ENCODE results near the gene ESD. TPM values are rescaled to one million over a fixed set of nuclear protein-coding genes. Genes with fewer than 3 reads are reported as not detected.
"Not testable (repeated sequence)": the region's sequence is repeated elsewhere in the genome, so short reads cannot be mapped to it uniquely, and the experiment has no call there.

The ESD gene
- total RNA-seq, 1 experiment from 2014 or later = 112 TPM

GRCh38 chr13:46795321-46795720, 1.6 kb downstream of the ESD start:
- DNase-seq (ENCODE audit: low read depth) = no peak

DNA sequence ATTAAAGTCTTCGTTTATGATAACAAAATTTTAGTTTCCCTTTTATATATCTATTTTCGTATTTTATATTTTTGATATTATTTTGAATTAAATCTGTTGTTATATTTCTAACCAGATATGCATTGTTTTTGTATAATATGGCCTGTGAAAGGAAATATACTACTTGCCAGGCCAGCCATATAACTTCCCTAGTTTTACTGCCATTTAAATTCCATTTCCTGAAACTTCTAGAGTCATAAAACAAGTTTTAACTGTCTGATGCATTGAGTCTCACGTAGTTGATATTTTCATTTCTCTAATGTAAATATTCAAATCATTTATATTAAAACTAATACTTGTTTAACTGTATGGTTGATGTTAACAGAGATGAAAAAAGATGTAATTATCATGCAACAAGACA, 13.5 kb downstream of the ESD start:
- DNase-seq (ENCODE audit: low read depth) = no peak

DNA sequence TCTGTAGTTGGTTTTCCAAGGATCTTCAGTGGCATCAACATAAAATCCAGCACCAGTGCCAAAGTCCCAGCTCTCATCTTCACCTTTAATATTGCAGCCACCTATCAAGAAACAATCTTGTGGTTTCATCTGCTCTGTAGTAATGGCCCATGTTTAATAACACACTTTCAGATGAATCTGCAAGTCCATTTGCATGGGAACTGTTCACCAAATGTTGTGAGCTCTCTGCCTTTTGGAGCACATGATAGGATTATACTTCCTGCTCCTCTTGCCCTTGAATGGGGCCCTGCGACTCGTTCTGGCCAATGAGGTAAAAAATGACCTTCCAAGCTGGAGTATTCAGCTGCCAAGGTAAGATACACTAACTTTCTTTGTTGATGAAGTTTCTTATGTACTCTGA, 14.3 kb downstream of the ESD start:
- DNase-seq (ENCODE audit: low read depth) = no peak

- no peak for DNase-seq (ENCODE audit: low read depth)
Observed at GRCh38 chr13:46782066-46782465, 14.9 kb downstream of the ESD start.

GRCh38 chr13:46778890-46779289, 18.1 kb downstream of the ESD start:
- peak; percentile 38 for DNase-seq (ENCODE audit: low read depth)

- no peak for DNase-seq (ENCODE audit: low read depth)
Observed at GRCh38 chr13:46778095-46778494, 18.9 kb downstream of the ESD start.

- DNase-seq (ENCODE audit: low read depth) = no peak
Observed at GRCh38 chr13:46775385-46776107, 21.4 kb downstream of the ESD start.

DNA sequence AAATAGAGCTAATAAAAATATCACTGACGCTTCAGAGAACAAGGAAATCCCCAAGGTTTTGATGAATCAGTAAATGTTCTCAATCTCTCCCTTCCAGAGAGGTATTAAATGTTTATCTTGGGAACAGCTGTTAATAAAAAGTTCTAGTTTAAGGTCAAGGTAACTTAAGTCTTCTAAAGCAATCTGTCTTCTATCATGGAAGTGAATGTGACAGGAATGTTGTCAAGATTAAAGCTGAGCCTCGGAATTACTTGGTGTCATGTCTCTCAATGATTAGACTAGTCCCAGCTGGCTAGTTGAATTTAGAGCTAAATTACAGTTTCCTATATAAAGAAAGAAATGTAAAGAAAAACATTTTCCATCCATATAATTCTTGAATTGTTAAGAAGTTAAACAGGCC, 23.4 kb downstream of the ESD start:
- DNase-seq (ENCODE audit: low read depth) = no peak

DNA sequence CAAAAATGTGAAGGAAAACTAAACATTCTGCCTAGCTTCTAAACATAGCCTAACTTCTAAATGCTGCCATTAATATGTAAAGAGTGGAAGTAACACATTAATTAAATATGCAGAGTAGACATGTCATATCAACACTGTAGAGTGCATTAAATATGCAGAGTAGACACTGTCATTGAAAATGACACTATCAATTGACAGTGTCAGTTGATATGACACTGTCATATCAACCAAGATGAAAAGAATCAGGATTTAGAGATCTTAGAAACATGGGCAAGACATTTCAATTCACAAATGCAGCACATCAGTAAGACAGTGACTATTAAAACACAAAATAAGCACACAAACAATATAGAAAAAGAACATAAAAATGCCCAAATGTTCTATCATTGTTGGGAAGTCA, 25.3 kb downstream of the ESD start:
- DNase-seq (ENCODE audit: low read depth) = no peak

GRCh38 chr13:46769925-46770324, 27.0 kb downstream of the ESD start:
- DNase-seq (ENCODE audit: low read depth) = not testable (repeated sequence)

GRCh38 chr13:46761866-46762265, 35.1 kb downstream of the ESD start:
- DNase-seq (ENCODE audit: low read depth) = no peak

- DNase-seq (ENCODE audit: low read depth) = no peak
Observed at GRCh38 chr13:46761174-46761573, 35.8 kb downstream of the ESD start.

DNA sequence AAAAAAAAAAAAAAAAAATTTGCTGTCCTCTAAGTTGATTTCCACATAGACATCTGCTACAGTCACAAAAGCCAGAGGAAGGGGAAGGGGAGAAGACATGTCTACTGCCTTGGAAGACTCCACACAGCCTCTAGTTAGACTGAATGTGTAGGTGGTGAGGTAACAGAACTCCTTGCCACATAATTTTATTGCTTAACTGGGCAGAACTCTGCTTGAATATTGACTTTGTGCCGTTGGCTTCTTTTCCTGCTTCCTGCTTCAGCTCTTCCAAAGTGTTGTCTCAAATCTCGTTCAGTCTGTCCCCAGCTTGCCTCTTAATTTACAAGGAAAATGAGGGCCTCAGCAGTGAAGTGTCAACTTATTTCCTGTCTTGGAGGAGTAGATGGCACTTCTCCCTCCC, 37.1 kb downstream of the ESD start:
- no peak for DNase-seq (ENCODE audit: low read depth)

GRCh38 chr13:46757640-46758039, 39.3 kb downstream of the ESD start:
- no peak for DNase-seq (ENCODE audit: low read depth)

DNA sequence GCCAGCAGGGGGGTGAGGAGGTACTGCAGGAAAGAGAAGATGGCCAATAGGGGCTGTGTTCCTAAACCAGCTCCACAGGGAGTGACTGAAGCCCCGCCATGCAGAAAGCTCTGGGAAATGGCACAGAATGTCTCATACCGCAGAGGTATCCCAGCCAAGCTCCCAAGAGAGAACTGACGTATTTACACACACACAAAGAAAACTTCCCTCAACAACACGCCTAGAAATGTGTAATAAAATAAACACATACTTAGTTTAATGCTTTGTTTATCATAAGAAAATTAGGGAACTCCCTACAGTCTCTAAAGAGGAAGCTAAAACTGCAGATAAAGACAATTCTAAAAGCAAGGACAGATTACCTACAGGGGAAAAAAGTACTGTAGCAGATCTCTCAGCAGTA, 40.0 kb downstream of the ESD start:
- DNase-seq (ENCODE audit: low read depth) = no peak

DNA sequence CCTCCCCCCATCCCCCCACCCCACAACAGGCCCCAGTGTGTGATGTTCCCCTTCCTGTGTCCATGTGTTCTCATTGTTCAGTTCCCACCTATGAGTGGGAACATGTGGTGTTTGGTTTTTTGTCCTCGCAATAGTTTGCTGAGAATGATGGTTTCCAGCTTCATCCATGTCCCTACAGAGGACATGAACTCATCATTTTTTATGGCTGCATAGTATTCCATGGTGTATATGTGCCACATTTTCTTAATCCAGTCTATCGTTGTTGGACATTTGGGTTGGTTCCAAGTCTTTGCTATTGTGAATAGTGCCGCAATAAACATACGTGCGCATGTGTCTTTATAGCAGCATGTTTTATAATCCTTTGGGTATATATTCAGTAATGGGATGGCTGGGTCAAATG, 41.5 kb downstream of the ESD start:
- not testable (repeated sequence) for DNase-seq (ENCODE audit: low read depth)

- no peak for DNase-seq (ENCODE audit: low read depth)
Observed at GRCh38 chr13:46754812-46755211, 42.1 kb downstream of the ESD start.

DNA sequence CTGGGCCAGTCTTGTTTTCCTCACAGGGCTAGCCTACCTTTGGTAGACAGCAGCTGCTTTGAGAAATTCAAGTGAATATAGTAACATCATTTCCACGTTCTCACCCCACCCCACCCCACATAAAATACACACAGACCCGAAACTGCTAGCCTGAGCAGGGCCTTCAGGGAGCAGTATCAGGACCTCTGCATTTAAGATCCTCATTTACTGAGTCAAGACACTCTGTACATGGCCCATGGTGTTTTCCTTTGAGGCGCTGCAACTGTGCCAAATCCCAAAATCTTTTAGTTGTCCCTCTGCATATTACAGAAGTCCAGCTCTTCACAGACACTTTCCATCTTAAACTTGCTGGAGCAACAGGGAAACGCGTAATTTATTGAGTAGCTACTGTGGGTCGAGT, 43.0 kb downstream of the ESD start:
- no peak for DNase-seq (ENCODE audit: low read depth)

DNA sequence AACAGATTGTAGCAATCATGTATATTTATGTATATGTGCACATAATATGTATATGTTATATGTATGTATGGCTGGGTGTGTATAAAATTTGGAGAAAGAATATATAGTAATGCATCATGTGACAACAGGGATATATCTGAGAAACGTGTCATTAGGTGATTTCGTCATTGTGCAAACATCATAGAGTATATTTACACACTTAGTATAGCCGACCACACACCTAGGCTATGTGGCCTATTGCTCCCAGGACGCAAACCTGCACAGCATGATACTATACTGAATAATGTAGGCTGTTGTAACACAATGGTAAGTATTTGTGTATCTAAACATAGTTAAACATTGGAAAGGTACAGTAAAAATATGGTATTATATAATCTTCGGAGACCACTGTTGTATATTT, 43.8 kb downstream of the ESD start:
- DNase-seq (ENCODE audit: low read depth) = no peak

- peak; percentile 44 for DNase-seq (ENCODE audit: low read depth)
Observed at GRCh38 chr13:46751811-46752635, 44.9 kb downstream of the ESD start.

- DNase-seq (ENCODE audit: low read depth) = peak; percentile 36
Observed at GRCh38 chr13:46749951-46750350, 47.0 kb downstream of the ESD start.

DNA sequence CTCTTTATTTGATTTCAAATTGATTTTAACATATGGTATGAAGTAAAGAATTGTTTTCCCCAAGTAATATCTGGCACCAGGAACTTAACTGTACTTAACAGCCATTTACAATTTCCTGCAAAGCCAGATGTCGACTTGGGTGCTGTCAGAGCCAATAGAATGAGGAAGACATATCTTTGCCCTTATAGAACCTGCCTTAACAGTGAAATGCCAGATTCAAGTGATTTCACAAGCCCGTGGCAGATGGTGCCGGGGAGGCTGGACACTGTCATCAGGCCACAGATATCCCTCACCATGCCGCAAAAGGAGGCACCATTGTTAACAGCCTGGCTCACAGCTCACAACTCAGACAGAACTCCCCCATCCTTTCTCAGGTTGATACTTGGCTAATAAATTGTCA, 48.7 kb downstream of the ESD start:
- DNase-seq (ENCODE audit: low read depth) = no peak
